ENCODE results near the gene SAA1. TPM values are rescaled to one million over a fixed set of nuclear protein-coding genes. Genes with fewer than 3 reads are reported as not detected.
"Not testable (repeated sequence)": the region's sequence is repeated elsewhere in the genome, so short reads cannot be mapped to it uniquely, and the experiment has no call there.

SAA1 gene
- total and polyA plus RNA-seq, 9 donors = 1.1 to 14.4 (median 3.3) TPM; not detected in 1

GRCh38 chr11:18245396-18245795, 20.7 kb upstream of the SAA1 start:
- no peaks in the 10 kb centered on the region for H3K36me3 ChIP-seq
- no peaks in the 10 kb centered on the region for H3K27me3 ChIP-seq
- H3K9me3 ChIP-seq = no peaks in the 10 kb centered on the region
- 40 to 51% (median 49%) methylated on average over 6 of the region's 6 CpGs for WGBS, 3 donors
- H3K4me1 ChIP-seq (ENCODE audit: insufficient read depth) = no peaks in the 10 kb centered on the region
- intact Hi-C loops (cut with DNase I) = no loop called here
- no peak overlapping the region for H3K4me3 ChIP-seq
- TF ChIP-seq POLR2A (IDR thresholded peaks at IDR 0.05) (no peak), EP300 (IDR thresholded peaks at IDR 0.05) (no peak), CTCF (IDR thresholded peaks at IDR 0.05) (no peak)
- DNase-seq = no peak
- H3K27ac ChIP-seq = no peak overlapping the region

- H3K4me3 ChIP-seq; H3K36me3 ChIP-seq; H3K27ac ChIP-seq; H3K27me3 ChIP-seq; H3K4me1 ChIP-seq (ENCODE audit: insufficient read depth); H3K9me3 ChIP-seq; DNase-seq; intact Hi-C loops (cut with DNase I): not testable (repeated sequence)
- WGBS, 3 donors = 74 to 83% (median 76%) methylated on average over 11 of the region's 11 CpGs
Observed at GRCh38 chr11:18246379-18247190, 19.5 kb upstream of the SAA1 start.

- DNase-seq; intact Hi-C loops (cut with DNase I); H3K27me3 ChIP-seq; H3K27ac ChIP-seq; H3K4me3 ChIP-seq; H3K9me3 ChIP-seq; H3K4me1 ChIP-seq (ENCODE audit: insufficient read depth); H3K36me3 ChIP-seq: not testable (repeated sequence)
- WGBS, 3 donors = 59 to 74% (median 60%) methylated on average over 2 to 4 of the region's 6 CpGs
Observed at GRCh38 chr11:18247191-18247581, 18.9 kb upstream of the SAA1 start.

GRCh38 chr11:18248561-18248960, 17.5 kb upstream of the SAA1 start, which contains the start of gene SAA2:
SAA2 (minus strand) TSS chr11:18248668; CDS start chr11:18248011, 657 bp downstream.
- 58 to 77% (median 74%) methylated on average over 4 to 5 of the region's 5 CpGs for WGBS, 3 donors
- Histone ChIP-seq H3K9me3 (no peaks in the 10 kb centered on the region), H3K4me1 (ENCODE audit: insufficient read depth) (no peaks in the 10 kb centered on the region), H3K27ac (no peak within 1 kb of the TSS), H3K36me3 (no peaks in the 10 kb centered on the region), H3K4me3 (no peak within 1 kb of the TSS), H3K27me3 (no peaks in the 10 kb centered on the region)
- no peak for DNase-seq
- TF ChIP-seq POLR2A (IDR thresholded peaks at IDR 0.05) (no peak), EP300 (IDR thresholded peaks at IDR 0.05) (no peak), CTCF (IDR thresholded peaks at IDR 0.05) (no peak)
- intact Hi-C loops (cut with DNase I) = no loop called here

- intact Hi-C loops (cut with DNase I) = no loop called here
- no peak overlapping the region for H3K27ac ChIP-seq
Observed at GRCh38 chr11:18253233-18253632, 12.8 kb upstream of the SAA1 start.

More at GRCh38 chr11:18253233-18253632, 12.8 kb upstream of the SAA1 start:
- H3K27me3 ChIP-seq = no peaks in the 10 kb centered on the region
- 84 to 91% (median 85%) methylated on average over 3 of the region's 3 CpGs for WGBS, 3 donors
- H3K36me3 ChIP-seq = no peaks in the 10 kb centered on the region
- TF ChIP-seq CTCF (IDR thresholded peaks at IDR 0.05) (no peak), EP300 (IDR thresholded peaks at IDR 0.05) (no peak), POLR2A (IDR thresholded peaks at IDR 0.05) (no peak)
- no peaks in the 10 kb centered on the region for H3K4me1 ChIP-seq (ENCODE audit: insufficient read depth)
- H3K9me3 ChIP-seq = no peaks in the 10 kb centered on the region
- no peak for DNase-seq
- H3K4me3 ChIP-seq = no peak overlapping the region

All from ovary (tissue), 9 donors.